AG09319 (cell line): ENCODE data around the gene LRRK1.

Source experiments
- DNase-seq: peaks from one replicate; pipeline ENCODE4 v3.0.0-alpha.2; 2010; ENCODE audit warnings: low read depth; ENCODE audit errors: extremely low read depth
- CTCF ChIP-seq: IDR thresholded peaks from 2 replicates; pipeline ENCODE4 v1.5.1; 2011; ENCODE audit warnings: low read depth, mild to moderate bottlenecking, inconsistent platforms, low read length, moderate library complexity

LRRK1 gene

GRCh38 chr15:100940767-100941379 is 21.7 kb downstream of the LRRK1 start:
- DNase-seq = no peak
- TF ChIP-seq CTCF = no peak

- TF ChIP-seq CTCF = no peak
- DNase-seq = no peak
Measured at GRCh38 chr15:100941536-100941935, 22.4 kb downstream of the LRRK1 start.

DNA sequence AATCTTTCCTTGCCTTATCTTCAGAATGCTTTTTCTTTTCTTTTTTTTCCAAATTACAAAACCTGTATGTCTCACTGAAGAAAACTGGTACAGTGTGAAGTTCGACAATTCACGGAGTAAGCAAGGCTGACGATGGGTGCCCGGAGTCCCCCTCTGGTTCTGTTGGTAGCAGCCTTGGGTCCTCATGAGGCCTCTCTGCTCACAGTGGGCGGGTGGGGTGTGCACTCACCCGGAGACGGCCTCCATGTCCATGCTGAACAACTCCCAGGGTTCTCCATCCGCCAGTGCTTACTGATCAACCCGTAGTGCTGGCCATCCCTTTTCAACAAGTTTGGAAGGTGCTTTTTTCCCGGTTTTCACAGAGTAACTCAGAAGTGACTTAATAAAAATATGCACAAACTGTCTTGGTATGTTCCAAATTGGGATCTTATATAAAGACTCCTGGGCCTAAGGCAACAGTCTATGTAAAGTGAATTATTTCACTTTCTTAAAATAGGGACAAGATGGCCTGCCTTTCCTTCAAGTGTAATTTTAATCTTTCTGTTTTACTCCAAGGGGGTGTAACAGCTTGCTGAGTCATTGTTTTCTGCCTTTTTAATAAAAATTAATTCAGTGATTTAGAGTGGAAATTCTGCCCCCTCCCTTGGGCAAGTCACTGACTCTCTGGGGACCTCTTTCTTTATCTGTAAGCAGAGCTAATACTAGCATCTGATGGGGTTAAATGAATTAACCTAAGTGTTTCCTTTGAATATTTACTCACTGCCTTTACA is 23.7 kb downstream of the LRRK1 start:
- no peak for TF ChIP-seq CTCF
- no peak for DNase-seq

DNA sequence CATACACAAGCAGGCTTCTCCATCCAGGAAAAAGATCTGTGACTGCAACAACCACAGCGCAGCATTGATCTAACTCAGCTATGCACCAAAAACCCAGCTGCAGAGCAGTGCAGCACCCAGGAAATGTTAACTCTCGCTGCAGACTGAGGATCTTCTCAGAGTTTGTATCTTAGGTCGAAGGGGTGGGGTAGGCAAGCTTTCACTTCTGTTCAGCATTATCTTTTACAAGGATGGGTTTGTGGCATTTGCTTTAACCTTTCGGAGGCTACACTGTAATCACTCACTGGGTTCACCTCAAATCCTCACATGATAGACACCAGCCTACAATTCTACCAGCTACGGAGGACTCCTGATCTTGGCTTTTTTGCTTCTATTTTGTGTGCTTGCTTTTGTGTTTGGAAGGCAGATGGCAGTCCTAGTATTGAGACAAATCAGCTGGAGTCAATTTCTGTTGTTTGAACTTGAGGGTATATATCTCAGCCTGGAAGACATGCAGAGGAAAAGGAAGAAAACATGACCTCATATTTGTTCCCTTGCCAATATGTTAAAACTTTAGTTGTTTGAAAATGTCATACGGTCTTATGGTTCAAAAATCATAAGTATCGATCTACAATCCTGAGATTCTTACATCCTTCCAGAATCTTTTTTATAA is 25.2 kb downstream of the LRRK1 start:
- no peak for DNase-seq
- TF ChIP-seq CTCF = peak; percentile 25

GRCh38 chr15:100944986-100945385 is 25.8 kb downstream of the LRRK1 start:
- TF ChIP-seq CTCF = no peak

GRCh38 chr15:100947760-100948429 is 28.7 kb downstream of the LRRK1 start:
- no peak for DNase-seq
- no peak for TF ChIP-seq CTCF

More at GRCh38 chr15:100944986-100945385, 25.8 kb downstream of the LRRK1 start:
- no peak for DNase-seq
